Stimulated activated CD8-positive, alpha-beta memory T cell treated with anti-CD3 and anti-CD28 coated beads, Interleukin-7, amount 100 ng/mL, for 48 hours (primary cell): Measurements from ENCODE around the gene CCL14.
"Not testable (repeated sequence)": the region's sequence is repeated elsewhere in the genome, so short reads cannot be mapped to it uniquely, and the experiment has no call there.

Source experiments
- DNase-seq, 2 donors: peaks; one replicate each; pipeline ENCODE4 v3.0.0-alpha.2; 2020; ENCODE audit warnings: low read depth in 1 of 2; ENCODE audit errors: extremely low read depth in 1 of 2

The CCL14 gene

DNA sequence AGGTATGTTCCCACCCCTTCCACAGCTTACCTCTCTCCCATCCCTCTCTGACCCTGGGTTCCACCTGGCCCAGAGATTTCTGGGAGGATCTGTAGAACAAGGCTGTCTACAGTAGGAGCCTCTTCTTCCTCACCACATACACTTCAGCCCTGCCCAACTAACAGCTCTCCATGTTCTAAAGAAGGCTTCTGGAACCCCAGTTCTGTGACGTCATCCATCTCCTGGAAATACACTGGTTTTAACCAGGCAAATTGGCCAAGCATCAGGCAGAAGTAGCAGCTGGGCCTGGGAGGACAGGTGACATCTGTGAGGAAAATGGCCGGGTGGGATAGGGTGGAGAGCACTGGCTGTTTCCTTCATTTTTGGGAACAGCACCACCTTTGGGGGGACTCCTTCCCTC is 43.0 kb downstream of the CCL14 start, which contains the start of gene LYZL6:
Gene LYZL6, minus strand, starts transcription at position 177 of the 400 bp plus-strand sequence. CDS start 4,357 bp downstream, outside the sequence.
- no peak for DNase-seq

DNA sequence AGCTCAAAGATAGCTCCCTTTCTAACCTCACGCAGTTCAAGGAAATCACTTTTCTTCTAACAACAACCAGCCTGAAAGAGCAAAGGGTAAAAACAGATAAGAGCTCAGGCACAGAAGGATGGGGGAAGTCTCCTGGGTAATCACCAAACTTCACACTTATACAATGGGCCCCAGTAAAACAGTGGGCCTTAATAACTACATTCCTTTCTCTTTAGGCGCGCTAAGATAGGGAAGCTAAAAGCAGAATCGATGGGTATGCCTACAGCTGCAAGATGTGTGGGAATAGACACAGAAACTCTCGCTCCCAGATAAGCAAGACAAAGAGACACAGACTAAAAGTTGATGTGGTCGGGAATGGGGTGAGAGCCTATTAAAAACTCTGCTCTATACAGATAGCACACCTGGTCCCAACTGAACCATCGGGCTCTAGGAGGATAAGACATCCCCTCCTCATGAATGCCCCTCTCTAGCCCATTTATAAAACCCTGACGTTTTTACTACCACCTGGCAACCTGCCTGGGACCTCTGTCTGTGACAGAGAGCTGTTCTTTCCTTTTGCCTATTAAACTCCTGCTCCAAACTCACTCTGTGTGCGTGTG is 43.8 kb downstream of the CCL14 start:
- no peak for DNase-seq

DNA sequence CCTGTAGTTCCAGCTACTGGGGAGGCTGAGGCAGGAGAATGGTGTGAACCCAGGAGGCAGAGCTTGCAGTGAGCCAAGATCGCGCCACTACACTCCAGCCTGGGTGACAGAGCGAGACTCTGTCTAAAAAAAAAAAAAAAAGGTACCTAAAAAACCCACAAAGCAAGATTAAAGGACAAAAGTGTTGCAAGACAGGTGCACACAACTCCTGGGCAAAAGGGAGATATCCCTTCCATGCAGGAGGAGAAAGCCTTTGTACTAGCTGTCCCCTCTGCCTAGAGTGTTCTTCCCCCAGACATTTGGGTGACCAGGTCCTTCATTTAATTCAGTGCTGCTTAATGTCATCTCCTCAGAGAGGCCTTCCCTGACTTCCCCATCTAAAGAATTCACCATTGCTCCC is 48.0 kb downstream of the CCL14 start:
- DNase-seq, result not testable (repeated sequence)

DNA sequence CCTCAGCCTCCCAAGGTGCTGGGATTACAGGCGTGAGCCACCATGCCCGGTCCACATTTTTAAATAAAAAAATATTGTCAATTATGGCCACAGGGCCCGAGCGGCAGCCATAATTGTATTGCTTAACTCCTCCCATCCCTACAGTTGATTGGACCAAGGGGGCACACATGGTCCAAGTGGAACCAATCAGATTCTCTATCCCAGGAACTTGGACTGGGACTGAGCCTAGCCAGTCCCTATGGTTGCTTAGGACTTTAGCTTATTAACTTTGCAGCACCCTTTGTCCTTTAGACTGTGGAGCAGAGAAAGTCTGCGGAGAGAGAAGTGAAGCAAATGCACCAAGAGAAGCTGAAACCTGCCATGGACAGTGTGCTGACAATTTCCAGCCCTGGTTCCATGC is 50.5 kb downstream of the CCL14 start:
- DNase-seq, result no peak

DNA sequence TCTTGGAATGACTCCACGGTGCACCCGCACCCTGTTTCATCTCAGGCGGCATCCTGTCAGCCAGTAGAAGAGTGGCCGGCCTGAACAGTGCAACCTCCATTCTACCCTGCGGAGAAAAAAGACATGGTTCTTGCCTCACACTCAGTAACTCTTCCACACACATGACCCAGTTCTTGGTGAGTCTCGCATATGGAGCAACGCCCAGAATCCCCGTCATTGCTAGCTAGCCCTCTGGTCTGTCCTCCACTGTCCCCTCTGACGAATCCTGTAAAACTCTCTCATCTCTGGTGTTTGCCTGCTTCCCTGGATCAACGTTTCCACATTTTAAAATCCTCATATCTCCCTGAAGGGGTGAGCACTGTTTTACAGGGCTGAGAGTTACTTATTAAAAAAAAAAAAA is 51.8 kb downstream of the CCL14 start:
- no peak for DNase-seq
